GM19238 (cell line): ENCODE results near the gene BCAP31.
"Not testable (repeated sequence)": the region's sequence is repeated elsewhere in the genome, so short reads cannot be mapped to it uniquely, and the experiment has no call there.

ENCODE experiments used
- DNase-seq: peaks from one replicate; pipeline ENCODE4 v3.0.0; 2011; ENCODE audit warnings: low spot score; ENCODE audit not compliant: insufficient read length

The BCAP31 gene

DNA sequence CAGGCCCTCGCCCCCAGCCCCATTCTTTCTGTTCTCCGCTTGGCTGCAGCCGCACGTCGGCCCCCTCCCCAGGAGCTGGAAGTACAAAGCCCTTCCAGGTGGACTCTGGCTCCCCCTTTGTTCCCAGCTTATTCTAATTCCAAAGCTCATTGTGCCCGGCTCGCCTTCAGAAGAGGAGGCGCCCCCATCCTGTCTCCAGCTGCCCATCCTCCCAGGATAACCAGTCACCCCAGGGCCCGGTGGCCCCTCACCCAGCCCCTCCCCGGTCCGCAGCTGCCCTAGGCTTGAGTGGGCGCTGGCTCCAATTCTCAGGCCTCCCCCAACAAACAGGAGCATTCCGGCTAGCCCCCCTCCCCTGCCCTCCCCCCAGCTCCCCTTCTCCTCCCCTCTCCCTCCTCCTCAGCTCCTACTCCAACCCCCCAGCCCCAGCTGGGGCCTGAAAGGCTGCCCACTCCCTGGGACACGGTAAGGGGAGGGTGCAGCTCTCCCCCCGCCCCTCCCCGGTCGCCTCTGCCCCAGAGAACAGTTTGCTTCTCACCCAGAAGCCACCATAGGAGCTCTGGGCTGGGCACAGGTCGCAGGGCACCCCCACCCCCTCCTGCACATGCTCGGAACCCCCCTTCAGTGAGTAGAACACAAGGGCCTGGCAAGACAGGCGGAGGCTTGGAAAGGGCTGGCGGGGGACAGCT, 39.6 kb downstream of the BCAP31 start:
- DNase-seq: no peak

DNA sequence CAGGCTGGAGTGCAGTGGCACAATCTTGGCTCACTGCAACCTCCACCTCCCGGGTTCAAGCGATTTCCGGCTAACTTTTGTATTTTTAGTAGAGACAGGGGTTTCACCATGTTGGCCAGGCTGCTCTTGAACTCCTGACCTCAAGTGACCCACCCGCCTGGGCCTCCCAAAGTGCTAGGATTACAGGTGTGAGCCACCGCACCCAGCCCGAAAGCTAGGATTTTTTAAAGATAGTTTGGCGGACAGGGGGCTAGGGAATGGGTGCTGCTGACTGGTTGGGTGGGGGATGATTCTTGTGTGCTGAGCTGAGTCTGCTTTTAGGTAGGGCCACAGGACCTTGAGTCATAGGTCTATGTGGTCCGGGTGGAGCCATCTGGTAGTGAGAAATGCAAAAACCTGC, 40.7 kb downstream of the BCAP31 start:
- DNase-seq: not testable (repeated sequence)

DNA sequence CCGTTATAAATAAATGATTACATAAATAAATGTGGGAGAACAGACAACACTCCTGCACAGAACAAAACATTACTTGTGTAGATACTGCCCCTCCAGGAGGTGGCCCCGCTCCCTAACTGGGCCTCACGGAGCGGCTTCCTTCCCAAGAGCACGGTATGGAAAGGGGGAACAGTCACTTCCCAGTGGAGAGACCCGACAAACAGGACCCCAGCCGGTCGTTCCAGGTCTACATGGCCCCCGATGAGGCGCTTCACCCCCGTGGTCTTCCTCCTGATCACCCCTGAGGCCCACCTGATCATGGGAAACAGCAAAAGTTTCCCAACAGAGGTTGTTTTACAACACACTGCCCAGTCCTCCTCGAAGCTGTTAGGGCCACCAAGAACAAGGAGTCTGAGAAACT, 43.0 kb downstream of the BCAP31 start:
- DNase-seq: no peak

DNA sequence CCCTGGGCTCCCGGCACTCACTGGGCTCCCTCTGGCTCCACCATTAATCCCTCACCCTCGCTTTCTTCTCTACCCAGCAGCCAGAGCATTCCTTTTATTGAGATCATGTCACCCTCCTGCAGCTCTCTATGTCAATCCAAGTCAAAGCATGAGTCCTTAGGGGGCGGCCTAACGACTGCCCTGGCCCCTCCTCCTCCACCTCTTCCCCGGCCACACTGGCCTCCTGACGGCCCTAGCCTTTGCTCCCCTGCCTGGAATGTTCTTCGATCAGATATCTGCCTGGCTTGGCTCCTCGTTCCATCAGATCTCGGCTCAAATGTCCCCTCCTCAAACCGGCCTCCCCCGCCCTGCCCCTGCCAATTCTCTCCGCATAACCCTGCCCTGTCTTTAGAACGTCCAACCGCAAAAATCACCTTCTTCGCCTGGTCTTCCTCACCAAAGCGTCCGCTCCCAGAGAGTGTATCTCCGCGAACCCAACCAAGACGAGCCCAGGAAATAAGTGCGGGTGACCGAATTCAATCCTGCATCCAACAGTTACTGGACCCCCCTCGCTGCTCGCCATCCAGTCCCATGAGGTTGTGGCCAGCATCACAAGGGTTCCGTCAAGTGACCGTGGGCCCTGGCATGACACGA, 49.9 kb downstream of the BCAP31 start:
- no peak for DNase-seq

DNA sequence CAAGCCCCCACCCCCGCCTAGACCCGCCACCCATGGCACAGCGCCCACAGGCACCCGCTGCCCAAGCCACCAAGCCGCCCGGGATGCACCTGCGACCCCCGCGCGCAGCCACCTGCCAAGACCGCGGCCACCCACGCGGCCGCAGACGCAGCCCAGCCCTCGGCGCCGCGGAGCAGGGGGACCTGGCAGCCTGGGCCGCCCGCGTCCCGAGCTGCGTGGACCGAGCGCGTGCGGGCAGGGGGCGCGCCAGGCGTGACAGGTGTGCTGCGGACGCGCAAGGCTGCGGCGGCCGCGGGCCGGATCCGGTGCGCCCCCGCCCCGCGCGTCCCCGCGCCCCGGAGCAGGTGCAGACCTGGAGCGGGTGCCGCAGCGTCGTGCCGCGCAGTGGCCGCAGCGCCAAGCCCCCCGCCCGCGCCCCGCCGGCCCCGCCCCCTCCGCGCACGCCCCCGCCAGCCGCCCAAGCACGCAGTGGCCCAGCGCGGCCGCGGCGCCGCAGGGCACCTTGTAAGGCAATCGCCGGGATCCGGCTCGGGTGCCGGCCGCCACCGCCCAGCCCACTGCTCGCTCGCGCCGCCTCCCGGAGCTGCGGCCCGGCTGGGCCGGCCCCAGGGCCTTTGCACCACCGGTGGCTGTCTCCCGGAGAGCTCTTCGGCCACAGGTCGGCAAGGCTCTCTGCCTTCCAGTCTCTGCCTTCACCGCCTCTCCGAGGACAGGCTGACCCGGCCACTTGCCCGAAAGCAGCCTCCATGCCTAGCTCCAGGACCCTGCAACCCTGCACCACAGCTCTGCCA, 50.6 kb downstream of the BCAP31 start, which contains the start of gene PNCK:
Gene PNCK, minus strand, starts transcription at position 386 of the 791 bp plus-strand sequence. CDS start 737 bp downstream, outside the sequence.
- no peak for DNase-seq

DNA sequence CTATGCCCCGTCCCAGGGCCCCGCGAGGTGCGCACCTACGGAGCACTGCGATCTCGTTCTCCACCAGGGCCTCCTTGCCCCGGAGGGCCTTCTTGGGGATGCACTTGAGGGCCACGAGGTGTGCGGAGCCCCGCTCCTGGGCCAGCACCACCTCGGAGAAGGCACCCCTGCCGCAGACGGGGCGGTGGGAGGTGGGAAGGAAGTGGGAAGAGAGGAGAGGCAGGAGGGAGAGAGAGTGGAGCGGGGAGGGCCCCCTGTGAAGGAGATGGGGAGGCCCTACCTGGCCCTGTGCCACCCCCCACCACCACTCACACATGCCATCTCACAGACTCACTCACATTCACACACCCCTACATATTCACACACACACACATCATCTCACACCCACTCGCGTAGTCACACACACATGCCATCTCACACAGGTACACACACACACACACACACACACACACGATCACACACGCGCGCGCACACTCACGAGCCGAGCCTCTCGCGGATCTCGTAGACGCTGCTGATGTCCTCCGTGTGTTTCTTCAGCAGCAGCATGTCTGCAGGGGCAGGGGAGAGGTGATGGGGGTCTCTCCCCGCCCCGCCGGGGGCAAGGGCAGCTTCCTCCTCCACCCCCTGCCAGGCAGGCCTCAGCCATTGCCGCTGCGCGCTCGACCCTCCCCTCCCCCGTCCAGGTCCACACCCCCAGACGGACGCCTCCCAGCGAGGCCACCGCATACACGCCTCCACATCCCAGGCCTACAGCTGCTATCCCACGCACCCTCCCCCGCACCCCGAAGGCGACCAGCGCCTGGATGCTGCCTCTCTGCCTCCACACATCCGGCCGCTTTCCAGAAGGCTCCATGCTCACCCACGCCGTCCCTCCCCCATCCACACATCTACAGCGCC, 51.4 kb downstream of the BCAP31 start:
- DNase-seq: no peak

DNA sequence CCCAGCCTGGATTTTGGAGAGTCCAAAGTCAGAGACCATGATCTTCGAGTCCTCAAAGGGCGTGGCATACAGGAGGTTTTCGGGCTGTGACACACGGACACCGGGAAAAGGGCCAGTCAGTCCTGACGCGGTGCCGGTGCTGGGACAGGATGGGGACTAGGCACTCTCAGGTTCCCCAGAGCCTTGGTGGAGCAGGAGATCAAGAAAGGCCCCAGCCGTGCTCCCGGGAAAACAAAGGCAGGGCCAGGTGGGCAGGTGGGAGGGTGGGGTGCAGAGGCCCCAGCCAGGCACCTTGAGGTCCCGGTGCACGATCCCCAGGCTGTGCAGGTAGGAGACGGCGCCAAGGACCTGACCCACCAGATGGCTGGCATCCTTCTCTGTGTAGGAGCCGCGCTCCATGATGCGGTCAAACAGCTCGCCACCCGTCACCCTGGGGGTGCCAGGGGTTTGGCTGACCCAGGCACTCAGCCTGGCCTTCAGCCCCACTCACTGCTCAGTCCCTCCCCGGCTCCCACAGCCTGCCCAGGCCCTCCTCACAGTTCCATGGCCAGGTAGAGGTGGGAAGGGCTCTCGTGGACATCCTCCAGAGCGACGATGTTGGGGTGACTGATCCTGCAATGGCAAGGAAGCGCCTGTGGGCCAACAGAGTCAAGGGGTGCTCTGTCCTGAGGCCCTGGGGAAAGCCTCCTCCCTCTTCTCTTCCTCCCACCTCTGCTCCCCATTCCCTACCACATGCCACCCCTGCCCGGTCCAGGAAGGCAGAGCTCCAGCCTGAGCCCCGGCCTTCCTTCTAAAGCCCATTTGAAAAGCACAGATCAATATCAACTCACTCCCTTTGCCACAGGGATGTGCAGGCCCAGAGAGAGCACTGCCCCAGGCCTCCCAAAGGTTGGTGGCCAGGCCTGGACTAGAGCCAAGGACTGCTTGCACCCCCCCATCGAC, 52.3 kb downstream of the BCAP31 start:
- no peak for DNase-seq

DNA sequence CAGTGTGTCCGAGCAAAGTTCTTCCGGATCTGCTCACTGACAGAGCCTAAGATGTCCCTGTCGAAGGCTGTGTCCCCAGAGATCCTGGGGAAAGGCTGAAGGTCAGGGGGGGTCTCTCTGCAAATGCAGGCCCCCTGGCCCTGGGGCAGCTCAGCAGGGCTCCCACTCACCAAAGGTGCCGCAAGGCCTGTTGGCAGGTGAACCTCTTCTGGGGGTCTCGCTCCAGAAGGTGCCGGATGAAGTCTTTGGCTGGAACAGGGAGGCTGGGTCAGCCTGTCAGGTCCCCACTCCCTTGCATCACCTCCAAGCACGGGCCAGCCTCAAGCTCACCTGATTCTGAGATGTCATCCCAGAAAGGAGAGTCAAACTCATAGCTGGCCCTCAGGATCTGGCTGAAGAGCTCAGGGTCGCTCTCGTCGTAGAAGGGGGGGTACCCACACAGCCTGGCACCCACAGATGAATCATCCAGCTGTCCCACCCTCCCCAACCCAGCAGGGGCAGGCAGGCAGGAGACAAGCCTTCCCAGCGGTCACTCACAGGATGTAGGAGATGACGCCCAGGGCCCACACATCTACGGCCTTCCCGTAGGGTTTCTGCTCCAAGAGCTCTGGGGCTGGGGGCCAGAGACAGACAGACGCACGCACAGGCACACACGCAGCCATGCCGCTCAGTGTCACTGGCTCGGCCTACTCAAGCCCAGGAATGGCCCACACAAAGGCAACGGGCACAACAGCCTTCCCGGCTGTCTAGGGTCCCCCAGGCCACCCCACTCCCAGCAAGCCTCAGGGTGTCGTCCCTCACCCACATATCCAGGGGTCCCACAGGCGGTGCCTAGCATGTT, 53.2 kb downstream of the BCAP31 start:
- no peak for DNase-seq

DNA sequence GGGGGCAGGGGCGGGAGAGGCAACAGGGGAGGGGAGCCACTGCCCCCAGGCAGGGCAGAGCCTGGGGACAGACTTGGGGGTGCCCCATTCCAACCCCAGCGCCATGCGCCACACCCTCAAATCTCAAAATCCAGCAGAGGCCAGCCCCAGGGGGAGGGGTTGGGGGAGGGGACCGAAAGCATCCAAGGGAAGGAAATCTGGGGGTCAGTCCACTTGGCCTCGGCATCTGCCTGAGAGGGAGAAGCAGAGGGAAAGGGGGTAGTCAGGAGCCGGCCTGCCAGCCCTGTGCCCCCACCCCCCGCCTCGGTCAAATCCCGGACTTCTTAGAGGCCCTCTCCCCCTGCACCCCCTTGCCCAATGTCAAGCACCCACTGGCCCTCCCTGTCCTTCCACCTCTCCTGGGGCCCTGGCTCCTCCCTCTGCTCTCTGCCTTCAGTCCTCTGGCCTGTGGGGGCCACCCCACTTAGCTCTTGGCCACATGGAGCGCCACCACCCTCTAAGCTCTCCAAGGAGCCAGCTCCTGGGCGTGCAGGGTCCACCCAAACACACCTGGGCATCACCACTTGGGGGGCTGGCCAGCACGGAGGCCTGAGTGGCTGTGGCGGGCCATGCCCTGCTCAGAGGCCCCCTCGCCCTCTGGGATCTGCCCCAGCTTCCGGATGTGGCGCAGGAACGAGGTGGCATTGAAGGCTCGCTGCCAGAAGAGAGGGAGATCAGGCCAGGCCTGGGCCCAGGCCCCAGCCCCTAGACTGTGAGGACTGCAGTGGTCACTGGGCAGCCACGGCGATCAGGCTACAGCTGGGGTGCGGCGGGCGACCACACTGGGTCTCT, 54.1 kb downstream of the BCAP31 start:
- no peak for DNase-seq

DNA sequence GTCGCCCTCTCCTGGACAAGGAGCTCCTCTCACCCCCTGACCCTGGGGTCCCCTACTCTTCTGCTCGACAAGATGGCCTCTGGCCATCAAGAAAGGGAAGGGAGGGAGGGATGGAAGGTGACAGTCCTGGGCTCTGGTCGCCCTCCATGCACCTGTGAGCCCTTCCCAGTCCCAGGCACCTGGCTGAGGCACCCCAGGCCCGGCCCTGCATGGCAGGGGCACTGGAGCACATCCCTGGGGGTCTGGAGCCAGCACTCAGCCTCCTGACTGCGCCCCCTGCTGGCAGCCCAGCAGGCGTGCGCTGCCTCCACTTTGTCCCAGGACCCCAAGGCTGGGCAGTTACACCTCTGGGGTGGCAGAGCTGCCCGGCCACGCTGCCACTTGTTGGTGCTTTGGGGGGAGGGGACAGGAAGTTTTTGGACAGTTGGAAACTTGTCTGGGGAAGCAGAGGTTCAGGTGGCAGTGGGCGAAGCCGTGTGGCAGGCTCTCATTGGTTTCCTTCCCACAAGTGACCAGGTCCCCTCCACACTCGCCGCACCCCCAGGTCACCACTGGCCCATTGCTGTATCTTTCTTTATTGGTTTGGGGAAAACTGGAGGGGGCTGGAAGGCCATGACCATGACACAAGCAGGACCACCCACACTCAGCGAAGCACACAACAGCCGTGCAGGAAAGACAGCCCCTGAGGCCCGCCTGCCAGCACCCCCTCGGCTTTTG, 54.9 kb downstream of the BCAP31 start:
- peak; percentile 55 for DNase-seq

DNA sequence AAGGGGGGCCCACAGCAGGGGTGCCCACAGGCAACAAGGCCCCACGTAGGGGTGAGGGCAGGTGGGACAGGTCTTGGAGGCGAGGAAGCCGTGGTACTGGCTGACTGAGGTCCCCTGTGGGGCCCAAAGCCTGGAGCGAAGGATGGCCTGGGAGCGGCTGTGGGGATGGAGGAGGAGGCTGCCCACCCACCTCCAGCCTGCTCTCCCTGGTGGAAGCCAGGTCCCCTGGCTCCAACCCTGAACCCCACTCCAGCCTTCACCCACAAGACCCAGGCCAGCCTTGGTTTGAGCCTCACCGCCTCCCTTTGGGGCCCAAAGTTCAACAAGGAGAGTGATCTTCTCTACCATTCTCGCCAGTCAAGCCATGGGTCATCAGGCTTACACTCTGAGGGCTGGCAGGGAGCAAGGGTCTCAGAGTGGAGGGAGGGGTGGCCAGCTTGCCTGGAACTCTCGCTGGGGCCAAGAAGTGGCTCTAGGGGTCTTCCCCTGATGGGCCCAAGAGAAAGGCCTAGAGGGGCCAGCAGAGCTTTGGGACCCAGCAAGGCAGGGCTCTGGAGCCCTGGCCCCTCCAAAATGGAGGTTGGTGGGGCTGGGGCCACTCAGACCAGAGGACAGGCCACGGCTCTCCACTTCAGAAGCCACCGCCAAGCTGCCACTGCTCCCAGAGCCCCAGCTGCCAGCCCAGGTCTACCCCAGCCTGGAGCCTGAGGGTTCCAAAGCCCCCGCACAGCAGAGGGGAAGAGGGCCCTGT, 55.6 kb downstream of the BCAP31 start:
- DNase-seq: no peak

DNA sequence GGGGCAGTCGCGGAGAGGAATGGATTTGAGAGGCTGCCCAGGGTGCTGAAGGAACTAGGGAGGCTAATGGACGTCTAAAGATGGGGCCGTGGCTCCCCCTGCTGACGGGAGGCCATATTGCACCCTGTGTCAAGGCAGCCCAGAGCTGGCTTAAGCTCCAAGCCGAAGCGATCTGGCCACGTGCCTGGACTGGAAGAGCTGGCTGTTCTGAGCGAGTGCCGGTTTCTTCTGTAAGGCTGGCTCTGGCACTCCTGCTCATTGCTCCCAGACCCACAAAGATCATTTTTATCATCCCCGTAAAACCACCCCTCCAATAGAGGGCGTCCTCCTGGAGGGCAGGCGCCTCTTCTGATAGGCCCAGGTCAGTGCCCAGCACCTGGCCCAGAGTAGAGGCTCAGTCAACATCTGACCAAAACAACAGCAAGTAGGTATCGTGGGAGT, 56.2 kb downstream of the BCAP31 start:
- peak; percentile 63 for DNase-seq

DNA sequence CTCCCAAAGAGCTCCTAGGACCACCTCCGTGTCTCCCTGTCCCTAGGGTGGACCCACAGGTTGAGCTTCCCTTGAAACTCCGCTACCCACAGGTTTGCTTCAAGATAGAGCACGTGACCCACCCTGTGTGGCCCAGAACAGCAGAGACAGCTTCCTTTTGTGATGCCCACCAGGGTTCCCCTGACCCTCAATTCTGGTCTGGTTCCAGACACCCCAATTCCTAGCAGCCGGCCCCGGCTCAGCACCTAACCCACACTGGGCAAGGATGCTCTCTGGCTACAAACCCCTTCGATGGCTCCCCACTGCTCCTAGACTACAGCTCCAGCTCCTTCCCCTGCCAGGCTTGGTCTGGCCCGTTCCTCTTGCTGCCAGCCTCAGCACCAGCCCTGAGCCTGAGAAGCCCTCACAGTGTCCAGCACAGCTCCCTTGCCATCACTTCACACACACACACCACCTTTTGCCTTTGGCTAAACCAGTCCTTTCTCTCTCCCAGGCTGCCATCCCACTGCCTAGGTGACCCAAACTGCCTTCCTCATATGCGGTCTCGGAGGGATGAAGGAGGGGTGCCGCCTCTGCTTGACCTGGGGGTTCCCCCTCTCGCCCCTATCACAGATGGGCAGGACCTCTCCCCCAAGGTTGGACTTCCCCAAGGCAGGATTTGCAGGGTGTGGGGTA, 56.8 kb downstream of the BCAP31 start:
- no peak for DNase-seq

DNA sequence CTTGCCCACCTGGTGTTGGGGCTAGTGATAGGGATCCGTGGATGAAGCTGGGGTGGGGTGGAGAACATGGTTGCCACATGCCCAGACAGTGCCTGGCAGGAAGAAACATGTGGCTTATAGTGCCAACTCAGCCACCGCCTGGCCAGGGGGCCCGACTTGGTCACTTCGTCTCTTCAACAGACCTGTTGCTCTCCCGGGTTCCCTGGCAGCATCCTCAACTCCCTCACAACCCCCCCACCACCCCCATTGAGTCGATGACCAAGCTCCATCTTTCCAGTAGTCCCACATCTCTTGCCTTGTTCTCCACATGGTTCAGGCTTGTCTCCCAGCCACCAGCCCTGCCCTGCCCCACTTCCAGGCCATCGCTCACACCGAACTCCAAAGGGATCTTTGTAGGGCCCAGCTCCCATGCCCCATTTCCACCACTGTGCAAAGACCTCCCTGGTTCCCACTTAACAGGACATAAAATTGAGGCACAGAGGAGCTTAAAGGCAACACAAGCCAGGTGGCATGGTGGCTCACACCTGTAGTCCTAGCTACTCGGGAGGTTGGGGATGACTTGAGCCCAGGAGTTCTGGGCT, 58.4 kb downstream of the BCAP31 start:
- no peak for DNase-seq

DNA sequence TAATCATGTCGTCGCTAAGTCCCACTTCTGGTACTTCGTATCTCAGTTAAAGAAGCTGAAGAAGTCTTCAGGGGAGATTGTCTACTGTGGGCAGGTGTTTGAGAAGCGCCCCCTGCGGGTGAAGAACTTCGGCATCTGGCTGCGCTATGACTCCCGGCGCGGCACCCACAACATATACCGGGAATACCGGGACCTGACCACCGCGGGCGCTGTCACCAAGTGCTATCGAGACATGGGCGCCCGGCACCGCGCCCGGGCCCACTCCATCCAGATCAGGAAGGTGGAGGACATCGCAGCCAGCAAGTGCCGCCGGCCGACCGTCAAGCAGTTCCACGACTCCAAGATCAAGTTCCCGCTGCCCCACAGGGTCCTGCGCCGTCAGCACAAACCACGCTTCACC, 61.9 kb downstream of the BCAP31 start:
- no peak for DNase-seq

DNA sequence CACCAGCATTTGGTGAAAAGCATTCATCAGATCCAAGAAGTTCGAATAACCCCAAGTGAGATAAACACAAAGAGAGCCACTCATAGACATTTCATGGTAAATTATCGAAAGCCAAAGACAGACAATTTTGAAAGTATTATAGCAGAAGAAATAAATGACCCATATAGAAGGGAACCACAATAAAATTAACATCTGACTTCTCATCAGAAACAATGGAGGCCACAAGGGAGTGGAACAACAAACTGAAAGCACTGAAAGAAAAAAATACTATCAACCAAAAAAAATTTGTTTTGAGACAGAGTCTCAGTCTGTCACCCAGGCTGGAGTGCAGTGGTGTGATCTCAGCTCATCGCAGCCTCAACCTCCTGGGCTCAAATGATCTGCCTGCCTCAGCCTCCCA, 64.9 kb downstream of the BCAP31 start:
- no peak for DNase-seq
